ENCODE results near the gene ZNF385B. TPM values are rescaled to one million over a fixed set of nuclear protein-coding genes. Genes with fewer than 3 reads are reported as not detected.
A peak's percentile ranks its signal among the peaks of the same experiment; 100 is the strongest.

ZNF385B gene
- total and polyA plus RNA-seq, 9 of the 15 experiments (the other 6 are each of a cell fraction or from before 2014, with no cell fraction given) = 0.50 TPM; not detected in 8

DNA sequence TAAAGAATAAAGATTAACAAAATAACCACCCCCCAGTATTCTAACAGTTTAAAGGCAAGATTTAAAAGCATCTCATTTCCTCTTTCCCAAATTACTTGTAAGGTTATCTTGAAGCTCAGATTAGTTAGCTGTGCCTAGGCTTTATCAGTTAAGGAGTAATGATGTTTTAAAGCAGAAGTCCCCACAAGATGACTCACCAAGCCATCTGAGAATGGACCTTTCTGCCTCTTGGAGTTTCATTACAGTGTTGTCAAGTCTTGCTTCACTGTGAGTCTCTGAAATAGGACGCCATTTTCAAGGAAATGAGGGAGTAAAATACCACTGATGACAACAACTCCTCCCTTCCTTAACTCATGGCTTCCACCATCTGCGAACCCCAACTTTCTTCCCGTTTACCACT is 35.9 kb downstream of the ZNF385B start (continued):
- TF ChIP-seq, protein P1, sequence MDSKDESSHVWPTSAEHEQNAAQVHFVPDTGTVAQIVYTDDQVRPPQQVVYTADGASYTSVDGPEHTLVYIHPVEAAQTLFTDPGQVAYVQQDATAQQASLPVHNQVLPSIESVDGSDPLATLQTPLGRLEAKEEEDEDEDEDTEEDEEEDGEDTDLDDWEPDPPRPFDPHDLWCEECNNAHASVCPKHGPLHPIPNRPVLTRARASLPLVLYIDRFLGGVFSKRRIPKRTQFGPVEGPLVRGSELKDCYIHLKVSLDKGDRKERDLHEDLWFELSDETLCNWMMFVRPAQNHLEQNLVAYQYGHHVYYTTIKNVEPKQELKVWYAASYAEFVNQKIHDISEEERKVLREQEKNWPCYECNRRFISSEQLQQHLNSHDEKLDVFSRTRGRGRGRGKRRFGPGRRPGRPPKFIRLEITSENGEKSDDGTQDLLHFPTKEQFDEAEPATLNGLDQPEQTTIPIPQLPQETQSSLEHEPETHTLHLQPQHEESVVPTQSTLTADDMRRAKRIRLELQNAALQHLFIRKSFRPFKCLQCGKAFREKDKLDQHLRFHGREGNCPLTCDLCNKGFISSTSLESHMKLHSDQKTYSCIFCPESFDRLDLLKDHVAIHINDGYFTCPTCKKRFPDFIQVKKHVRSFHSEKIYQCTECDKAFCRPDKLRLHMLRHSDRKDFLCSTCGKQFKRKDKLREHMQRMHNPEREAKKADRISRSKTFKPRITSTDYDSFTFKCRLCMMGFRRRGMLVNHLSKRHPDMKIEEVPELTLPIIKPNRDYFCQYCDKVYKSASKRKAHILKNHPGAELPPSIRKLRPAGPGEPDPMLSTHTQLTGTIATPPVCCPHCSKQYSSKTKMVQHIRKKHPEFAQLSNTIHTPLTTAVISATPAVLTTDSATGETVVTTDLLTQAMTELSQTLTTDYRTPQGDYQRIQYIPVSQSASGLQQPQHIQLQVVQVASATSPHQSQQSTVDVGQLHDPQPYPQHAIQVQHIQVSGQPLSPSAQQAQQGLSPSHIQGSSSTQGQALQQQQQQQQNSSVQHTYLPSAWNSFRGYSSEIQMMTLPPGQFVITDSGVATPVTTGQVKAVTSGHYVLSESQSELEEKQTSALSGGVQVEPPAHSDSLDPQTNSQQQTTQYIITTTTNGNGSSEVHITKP (IDR thresholded peaks at IDR 0.05; ENCODE audit: partially characterized antibody) = no peak
- TF ChIP-seq, protein P2, sequence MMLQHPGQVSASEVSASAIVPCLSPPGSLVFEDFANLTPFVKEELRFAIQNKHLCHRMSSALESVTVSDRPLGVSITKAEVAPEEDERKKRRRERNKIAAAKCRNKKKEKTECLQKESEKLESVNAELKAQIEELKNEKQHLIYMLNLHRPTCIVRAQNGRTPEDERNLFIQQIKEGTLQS (IDR thresholded peaks at IDR 0.05) = peak; percentile 85
- TF ChIP-seq, protein P2 (CRISPR knock-in tag; conservative IDR thresholded peaks at IDR 0.05) = no peak
- no peak for TF ChIP-seq ZNF766 (CRISPR knock-in tag; conservative IDR thresholded peaks at IDR 0.05)
- TF ChIP-seq TAL1 (IDR thresholded peaks at IDR 0.05) = 0 out of 2 replicates have a peak, but pooled peaks have one; percentile 14
- no peak for TF ChIP-seq FIP1L1 (IDR thresholded peaks at IDR 0.05; ENCODE audit: low read depth, low read length, poor library complexity, severe bottlenecking)
- TF ChIP-seq ZNF232 (CRISPR knock-in tag; IDR thresholded peaks at IDR 0.05) = no peak
- TF ChIP-seq, protein P3, sequence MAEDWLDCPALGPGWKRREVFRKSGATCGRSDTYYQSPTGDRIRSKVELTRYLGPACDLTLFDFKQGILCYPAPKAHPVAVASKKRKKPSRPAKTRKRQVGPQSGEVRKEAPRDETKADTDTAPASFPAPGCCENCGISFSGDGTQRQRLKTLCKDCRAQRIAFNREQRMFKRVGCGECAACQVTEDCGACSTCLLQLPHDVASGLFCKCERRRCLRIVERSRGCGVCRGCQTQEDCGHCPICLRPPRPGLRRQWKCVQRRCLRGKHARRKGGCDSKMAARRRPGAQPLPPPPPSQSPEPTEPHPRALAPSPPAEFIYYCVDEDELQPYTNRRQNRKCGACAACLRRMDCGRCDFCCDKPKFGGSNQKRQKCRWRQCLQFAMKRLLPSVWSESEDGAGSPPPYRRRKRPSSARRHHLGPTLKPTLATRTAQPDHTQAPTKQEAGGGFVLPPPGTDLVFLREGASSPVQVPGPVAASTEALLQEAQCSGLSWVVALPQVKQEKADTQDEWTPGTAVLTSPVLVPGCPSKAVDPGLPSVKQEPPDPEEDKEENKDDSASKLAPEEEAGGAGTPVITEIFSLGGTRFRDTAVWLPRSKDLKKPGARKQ (CRISPR knock-in tag; IDR thresholded peaks at IDR 0.05) = no peak
- TF ChIP-seq KDM2B (CRISPR knock-in tag; IDR thresholded peaks at IDR 0.05) = no peak
- 0 out of 2 replicates have a peak, but pooled peaks have one; percentile 47 for TF ChIP-seq HDAC2 (IDR thresholded peaks at IDR 0.05)
- TF ChIP-seq, protein P4, sequence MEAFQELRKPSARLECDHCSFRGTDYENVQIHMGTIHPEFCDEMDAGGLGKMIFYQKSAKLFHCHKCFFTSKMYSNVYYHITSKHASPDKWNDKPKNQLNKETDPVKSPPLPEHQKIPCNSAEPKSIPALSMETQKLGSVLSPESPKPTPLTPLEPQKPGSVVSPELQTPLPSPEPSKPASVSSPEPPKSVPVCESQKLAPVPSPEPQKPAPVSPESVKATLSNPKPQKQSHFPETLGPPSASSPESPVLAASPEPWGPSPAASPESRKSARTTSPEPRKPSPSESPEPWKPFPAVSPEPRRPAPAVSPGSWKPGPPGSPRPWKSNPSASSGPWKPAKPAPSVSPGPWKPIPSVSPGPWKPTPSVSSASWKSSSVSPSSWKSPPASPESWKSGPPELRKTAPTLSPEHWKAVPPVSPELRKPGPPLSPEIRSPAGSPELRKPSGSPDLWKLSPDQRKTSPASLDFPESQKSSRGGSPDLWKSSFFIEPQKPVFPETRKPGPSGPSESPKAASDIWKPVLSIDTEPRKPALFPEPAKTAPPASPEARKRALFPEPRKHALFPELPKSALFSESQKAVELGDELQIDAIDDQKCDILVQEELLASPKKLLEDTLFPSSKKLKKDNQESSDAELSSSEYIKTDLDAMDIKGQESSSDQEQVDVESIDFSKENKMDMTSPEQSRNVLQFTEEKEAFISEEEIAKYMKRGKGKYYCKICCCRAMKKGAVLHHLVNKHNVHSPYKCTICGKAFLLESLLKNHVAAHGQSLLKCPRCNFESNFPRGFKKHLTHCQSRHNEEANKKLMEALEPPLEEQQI (IDR thresholded peaks at IDR 0.05) = no peak
- no peak for TF ChIP-seq HNRNPK (IDR thresholded peaks at IDR 0.05; ENCODE audit: low read depth, low read length, poor library complexity, severe bottlenecking)
- TF ChIP-seq TEAD4 (IDR thresholded peaks at IDR 0.05; ENCODE audit: low read length) = peak; percentile 73; the same call in 1 of the 2 replicates
- no peak for TF ChIP-seq TEAD4 (CRISPR knock-in tag; IDR thresholded peaks at IDR 0.05; ENCODE audit: borderline replicate concordance)
- TF ChIP-seq SP2 (IDR thresholded peaks at IDR 0.05; ENCODE audit: extremely low read depth, low read depth, low read length, poor library complexity, severe bottlenecking) = no peak
- TF ChIP-seq, protein P5, sequence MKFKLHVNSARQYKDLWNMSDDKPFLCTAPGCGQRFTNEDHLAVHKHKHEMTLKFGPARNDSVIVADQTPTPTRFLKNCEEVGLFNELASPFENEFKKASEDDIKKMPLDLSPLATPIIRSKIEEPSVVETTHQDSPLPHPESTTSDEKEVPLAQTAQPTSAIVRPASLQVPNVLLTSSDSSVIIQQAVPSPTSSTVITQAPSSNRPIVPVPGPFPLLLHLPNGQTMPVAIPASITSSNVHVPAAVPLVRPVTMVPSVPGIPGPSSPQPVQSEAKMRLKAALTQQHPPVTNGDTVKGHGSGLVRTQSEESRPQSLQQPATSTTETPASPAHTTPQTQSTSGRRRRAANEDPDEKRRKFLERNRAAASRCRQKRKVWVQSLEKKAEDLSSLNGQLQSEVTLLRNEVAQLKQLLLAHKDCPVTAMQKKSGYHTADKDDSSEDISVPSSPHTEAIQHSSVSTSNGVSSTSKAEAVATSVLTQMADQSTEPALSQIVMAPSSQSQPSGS (CRISPR knock-in tag; IDR thresholded peaks at IDR 0.05) = no peak
- TF ChIP-seq STAT5A (IDR thresholded peaks at IDR 0.05; ENCODE audit: borderline replicate concordance, low read length) = peak; percentile 23; the same call in 1 of the 2 replicates
